PC-9 (cell line): Measurements from ENCODE around the gene TPD52L3. TPM values are rescaled to one million over a fixed set of nuclear protein-coding genes. Genes with fewer than 3 reads are reported as not detected.

Experiments
- BruUV-seq: library from RNA; stranded (reverse); fragments of 400-500 nt; replicated peaks from 2 replicates; lab custom pipeline; 2021; lab: Mats Ljungman, UMichigan
- CTCF ChIA-PET: fragments of 300-600 bp; sonication (Branson Sonifier 250); formaldehyde crosslinking; loops from one replicate; lab custom pipeline; 2022; ENCODE audit warnings: antibody characterized with exemption; lab: Charles Lee
- POLR2A ChIA-PET: fragments of 300-600 bp; sonication (Branson Sonifier 250); formaldehyde crosslinking; loops from one replicate; lab custom pipeline; 2022; ENCODE audit warnings: antibody characterized with exemption; ENCODE audit not compliant: unreplicated experiment; lab: Charles Lee
- DNase-seq, 2 experiments: peaks; one replicate each; pipeline versions ENCODE4 v3.0.0 to v3.0.0-alpha.2; 2015 to 2022; ENCODE audit warnings: mixed read lengths in 1 of 2
- H2AFZ ChIP-seq: fragments of 200-600 bp; sonication (generic); 2 replicates; pipeline ENCODE4 v1.8.1; 2017; ENCODE audit warnings: antibody characterized with exemption
- H3F3A ChIP-seq: fragments of 200-600 bp; sonication (generic); 2 replicates; pipeline ENCODE4 v1.8.1; 2017; ENCODE audit warnings: antibody characterized with exemption, mild to moderate bottlenecking, low read depth; ENCODE audit not compliant: insufficient read depth
- H3K27ac ChIP-seq: fragments of 200-600 bp; sonication (generic); 2 replicates; pipeline ENCODE4 v1.6.1; 2016; ENCODE audit warnings: mixed run types
- H3K27me3 ChIP-seq: fragments of 200-600 bp; sonication (generic); 2 replicates; pipeline ENCODE4 v1.6.1; 2016; ENCODE audit warnings: low read depth, mixed run types; ENCODE audit not compliant: insufficient read depth
- H3K36me3 ChIP-seq: fragments of 200-600 bp; sonication (generic); 2 replicates; pipeline ENCODE4 v1.6.1; 2016; ENCODE audit warnings: low read depth, mixed run types
- H3K4me1 ChIP-seq: fragments of 200-600 bp; sonication (generic); replicated peaks from 2 replicates; pipeline ENCODE4 v1.6.1; 2016; ENCODE audit warnings: mixed run types; ENCODE audit not compliant: insufficient read depth
- H3K4me2 ChIP-seq: fragments of 200-600 bp; sonication (generic); 2 replicates; pipeline ENCODE4 v1.6.1; 2017; ENCODE audit warnings: mixed run types
- H3K4me3 ChIP-seq: fragments of 200-600 bp; sonication (generic); 2 replicates; pipeline ENCODE4 v1.6.1; 2016; ENCODE audit warnings: mixed run types
- H3K79me2 ChIP-seq: fragments of 200-600 bp; sonication (generic); 2 replicates; pipeline ENCODE4 v1.6.1; 2017; ENCODE audit warnings: low read depth, mixed run types
- H3K9me2 ChIP-seq: fragments of 200-600 bp; sonication (generic); 2 replicates; pipeline ENCODE4 v1.8.1; 2017; ENCODE audit warnings: mild to moderate bottlenecking; ENCODE audit not compliant: insufficient read depth
- H3K9me3 ChIP-seq: fragments of 200-600 bp; sonication (generic); 2 replicates; pipeline ENCODE4 v1.8.1; 2016; ENCODE audit warnings: low read depth; ENCODE audit not compliant: insufficient read depth
- H4K20me1 ChIP-seq: fragments of 200-600 bp; sonication (generic); 2 replicates; pipeline ENCODE4 v1.8.1; 2017; ENCODE audit not compliant: insufficient read depth
- CTCF ChIP-seq: fragments of 200-600 bp; sonication (generic); conservative IDR thresholded peaks from 2 replicates; pipeline ENCODE4 v1.6.1; 2017; ENCODE audit warnings: mixed run types, antibody characterized with exemption, mild to moderate bottlenecking, moderate library complexity
- EZH2 ChIP-seq: fragments of 200-600 bp; sonication (generic); IDR thresholded peaks from 2 replicates; pipeline ENCODE4 v1.8.0; 2017; ENCODE audit warnings: antibody characterized with exemption, low read depth
- intact Hi-C: fragments of 100-400 bp; cut with micrococcal nuclease; formaldehyde crosslinking; loops from one replicate; pipeline ENCODE4 v1.10.0; 2022; ENCODE audit not compliant: unreplicated experiment
- total RNA-seq: library from RNA; stranded (reverse); gene quantifications from 2 replicates; pipeline ENCODE4 v1.2.3, GENCODE V29; 2021

TPD52L3 gene
- total RNA-seq, 1 experiment from 2014 or later: not detected

GRCh38 chr9:6356441-6356840 is 28.3 kb downstream of the TPD52L3 start:
- no peaks in the 10 kb centered on the region for H3K36me3 ChIP-seq
- H2AFZ ChIP-seq: no peak overlapping the region
- no peak overlapping the region for H3K4me3 ChIP-seq
- ChIA-PET POLR2A (no interaction called here), CTCF (interaction anchor here (0.5 kb wide), 1 partner anchor 63 kb away, joined by 5 read pairs; no protein-coding TSS in a partner anchor)
- no peaks in the 10 kb centered on the region for H4K20me1 ChIP-seq
- H3K27ac ChIP-seq: no peak overlapping the region
- DNase-seq: no peak
- peaks cover 33% of the 10 kb centered on the region for H3K4me1 ChIP-seq
- peaks cover 6% of the 10 kb centered on the region; the same call in 1 of the 2 replicates for H3F3A ChIP-seq
- no peaks in the 10 kb centered on the region for H3K27me3 ChIP-seq
- no peak overlapping the region; the same call in 1 of the 2 replicates for H3K4me2 ChIP-seq
- TF ChIP-seq EZH2 (no peak), CTCF (no peak)
- no TSS peak for BruUV-seq
- intact Hi-C loops: no loop called here
- no peaks in the 10 kb centered on the region for H3K9me2 ChIP-seq
- H3K9me3 ChIP-seq: no peaks in the 10 kb centered on the region
- H3K79me2 ChIP-seq: no peaks in the 10 kb centered on the region

- no peak overlapping the region for H3K4me2 ChIP-seq
- no TSS peak for BruUV-seq
- H3K27me3 ChIP-seq: no peaks in the 10 kb centered on the region
- POLR2A ChIA-PET: no interaction called here
- no peak for DNase-seq
- no peak overlapping the region for H3K4me3 ChIP-seq
- H3F3A ChIP-seq: peaks cover 6% of the 10 kb centered on the region; the same call in 1 of the 2 replicates
- intact Hi-C loops: no loop called here
- peaks cover 29% of the 10 kb centered on the region for H3K4me1 ChIP-seq
- H3K9me2 ChIP-seq: no peaks in the 10 kb centered on the region
- no peaks in the 10 kb centered on the region for H4K20me1 ChIP-seq
- H3K36me3 ChIP-seq: no peaks in the 10 kb centered on the region
- H3K27ac ChIP-seq: no peak overlapping the region
- no peaks in the 10 kb centered on the region for H3K9me3 ChIP-seq
- TF ChIP-seq EZH2: no peak
- TF ChIP-seq CTCF: no peak
- CTCF ChIA-PET: interaction anchor here (0.5 kb wide), 1 partner anchor 63 kb away, joined by 5 read pairs; no protein-coding TSS in a partner anchor
- no peak overlapping the region for H2AFZ ChIP-seq
- no peaks in the 10 kb centered on the region for H3K79me2 ChIP-seq
These were observed 28.7 kb downstream of the TPD52L3 start for GRCh38 chr9:6356904-6357303.

- H3K9me3 ChIP-seq: no peaks in the 10 kb centered on the region
- H3K4me1 ChIP-seq: no peaks in the 10 kb centered on the region
- DNase-seq: no peak
- ChIA-PET POLR2A (no interaction called here), CTCF (no interaction called here)
- intact Hi-C loops: no loop called here
- no peak for TF ChIP-seq EZH2
- TF ChIP-seq CTCF: no peak
- no TSS peak for BruUV-seq
- H4K20me1 ChIP-seq: no peaks in the 10 kb centered on the region
- no peaks in the 10 kb centered on the region for H3K27me3 ChIP-seq
- no peak overlapping the region for H3K27ac ChIP-seq
- H3K9me2 ChIP-seq: no peaks in the 10 kb centered on the region
- H3K4me2 ChIP-seq: no peak overlapping the region
- no peaks in the 10 kb centered on the region for H3F3A ChIP-seq
- no peak overlapping the region for H2AFZ ChIP-seq
- H3K79me2 ChIP-seq: no peaks in the 10 kb centered on the region
- no peaks in the 10 kb centered on the region for H3K36me3 ChIP-seq
- H3K4me3 ChIP-seq: no peak overlapping the region
These were observed 39.1 kb downstream of the TPD52L3 start for GRCh38 chr9:6367128-6367890.
